A673 (cell line): ENCODE results near the gene IL21. TPM values are rescaled to one million over a fixed set of nuclear protein-coding genes. Genes with fewer than 3 reads are reported as not detected.
"Not testable (repeated sequence)": the region's sequence is repeated elsewhere in the genome, so short reads cannot be mapped to it uniquely, and the experiment has no call there.

ENCODE experiments used
- BruUV-seq: library from RNA; stranded (reverse); fragments of 400-500 nt; replicated peaks from 2 replicates; lab custom pipeline; 2021; lab: Mats Ljungman, UMichigan
- CTCF ChIA-PET: fragments of 300-600 bp; sonication (Branson Sonifier 250); formaldehyde crosslinking; loops from one replicate; lab custom pipeline; 2022; ENCODE audit warnings: antibody characterized with exemption; lab: Charles Lee
- POLR2A ChIA-PET: fragments of 300-600 bp; sonication (Branson Sonifier 250); formaldehyde crosslinking; loops from one replicate; lab custom pipeline; 2022; ENCODE audit warnings: antibody characterized with exemption; ENCODE audit not compliant: low non-redundant PET; lab: Charles Lee
- DNase-seq: peaks from one replicate; pipeline ENCODE4 v3.0.0-alpha.2; 2015; ENCODE audit warnings: low spot score
- H3K27ac ChIP-seq: fragments of 200-600 bp; sonication (generic); 2 replicates; pipeline ENCODE4 v1.5.1; 2016; ENCODE audit warnings: mixed run types, low read depth, mild to moderate bottlenecking, mixed read lengths, antibody characterized with exemption, low read length; ENCODE audit not compliant: poor library complexity, severe bottlenecking
- H3K27me3 ChIP-seq: fragments of 200-600 bp; sonication (generic); replicated peaks from 2 replicates; pipeline ENCODE4 v1.6.1; 2017; ENCODE audit warnings: mixed run types, low read depth, mild to moderate bottlenecking, mixed read lengths, antibody characterized with exemption, low read length; ENCODE audit not compliant: insufficient read depth, poor library complexity
- H3K36me3 ChIP-seq: fragments of 200-600 bp; sonication (generic); 2 replicates; pipeline ENCODE4 v1.6.1; 2016; ENCODE audit warnings: mixed run types, mild to moderate bottlenecking, mixed read lengths, antibody characterized with exemption, low read length; ENCODE audit not compliant: insufficient read depth, poor library complexity, severe bottlenecking
- H3K4me1 ChIP-seq: fragments of 200-600 bp; sonication (generic); 2 replicates; pipeline ENCODE4 v1.6.1; 2017; ENCODE audit warnings: mixed run types, mild to moderate bottlenecking, mixed read lengths, antibody characterized with exemption, low read length; ENCODE audit not compliant: insufficient read depth, poor library complexity, severe bottlenecking
- H3K4me3 ChIP-seq: fragments of 200-600 bp; sonication (generic); 2 replicates; pipeline ENCODE4 v1.5.1; 2016; ENCODE audit warnings: low read depth, mixed run types, mild to moderate bottlenecking, mixed read lengths, low read length; ENCODE audit not compliant: poor library complexity, severe bottlenecking
- H3K9me3 ChIP-seq: fragments of 200-600 bp; sonication (generic); 2 replicates; pipeline ENCODE4 v1.6.1; 2016; ENCODE audit warnings: mixed run types, low read depth, mild to moderate bottlenecking, mixed read lengths, antibody characterized with exemption, low read length; ENCODE audit not compliant: poor library complexity, severe bottlenecking
- CTCF ChIP-seq: fragments of 300-800, 200-600 bp; sonication (generic); conservative IDR thresholded peaks from 2 replicates; pipeline ENCODE4 v1.5.1; 2017; ENCODE audit warnings: low read depth, mild to moderate bottlenecking, antibody characterized with exemption, low read length, moderate library complexity, mixed read lengths
- EZH2 ChIP-seq: fragments of 200-600 bp; sonication (generic); IDR thresholded peaks from 2 replicates; pipeline ENCODE4 v1.6.1; 2017; ENCODE audit warnings: borderline replicate concordance, low read depth, mild to moderate bottlenecking, mixed read lengths, antibody characterized with exemption, low read length; ENCODE audit not compliant: poor library complexity, severe bottlenecking
- intact Hi-C: fragments of 100-400 bp; cut with micrococcal nuclease; formaldehyde crosslinking; loops from one replicate; pipeline ENCODE4 v1.10.0; 2022; ENCODE audit not compliant: unreplicated experiment
- total RNA-seq: library from RNA; stranded (reverse); gene quantifications from 2 replicates; pipeline ENCODE4 v1.2.3, GENCODE V29; 2021

IL21 gene
- total RNA-seq, 1 experiment from 2014 or later = not detected

GRCh38 chr4:122576261-122577188 is 44.3 kb downstream of the IL21 start:
- CTCF ChIA-PET = interaction anchor here (1.4 kb wide), 1 partner anchor 676 kb away, joined by 3 read pairs; no protein-coding TSS in a partner anchor
- intact Hi-C loops = loop anchor here (2.0 to 5.0 kb wide), 4 partner anchors 266 to 754 kb away; partner anchors contain the start of gene CCNA2
- H3K36me3 ChIP-seq = no peaks in the 10 kb centered on the region
- no peaks in the 10 kb centered on the region for H3K9me3 ChIP-seq
- no peak overlapping the region for H3K4me3 ChIP-seq
- no peaks in the 10 kb centered on the region for H3K4me1 ChIP-seq
- H3K27ac ChIP-seq = no peak overlapping the region
- no peaks in the 10 kb centered on the region for H3K27me3 ChIP-seq
- POLR2A ChIA-PET = no interaction called here
- TF ChIP-seq CTCF = peak; percentile 63
- TF ChIP-seq EZH2 = no peak
- peak; percentile 69 for DNase-seq
- BruUV-seq = no TSS peak

GRCh38 chr4:122574347-122574746 is 46.5 kb downstream of the IL21 start:
- intact Hi-C loops, CTCF ChIA-PET, H3K4me3 ChIP-seq, H3K9me3 ChIP-seq, H3K27ac ChIP-seq, DNase-seq, H3K36me3 ChIP-seq, H3K27me3 ChIP-seq, POLR2A ChIA-PET, BruUV-seq, H3K4me1 ChIP-seq: not testable (repeated sequence)

GRCh38 chr4:122562449-122562848 is 58.4 kb downstream of the IL21 start:
- TF ChIP-seq EZH2 (no peak), CTCF (no peak)
- ChIA-PET CTCF (no interaction called here), POLR2A (no interaction called here)
- intact Hi-C loops = no loop called here
- Histone ChIP-seq H3K27me3 (no peaks in the 10 kb centered on the region), H3K36me3 (no peaks in the 10 kb centered on the region), H3K9me3 (no peaks in the 10 kb centered on the region), H3K4me3 (no peak overlapping the region), H3K4me1 (no peaks in the 10 kb centered on the region), H3K27ac (no peak overlapping the region)
- no peak for DNase-seq
- no TSS peak for BruUV-seq

Other genes with a start within 250 kb of the IL21 start
- gene ADAD1, start 242.1 kb downstream of the IL21 start, total RNA-seq = not detected in 2 replicates
- not detected in 2 replicates for gene IL2, start 164.3 kb downstream of the IL21 start, total RNA-seq
- 1.9 and 2.6 TPM in 2 replicates for gene BBS12, start 111.6 kb upstream of the IL21 start, total RNA-seq
- gene FGF2, start 205.8 kb upstream of the IL21 start, total RNA-seq = 13.0 and 15.8 TPM in 2 replicates